Measurements from ENCODE around the gene CDH1.
"Not testable (repeated sequence)": the region's sequence is repeated elsewhere in the genome, so short reads cannot be mapped to it uniquely, and the experiment has no call there.

The CDH1 gene

GRCh38 chr16:68737046-68737729 lies at the start of gene CDH1:
Gene CDH1 (plus strand): TSS chr16:68737292. CDS start chr16:68737416, 124 bp downstream.
- DNase-seq, result peak in 3 of 4 experiments; percentile 2 to 11 (median 3)

- no peak for DNase-seq
These were observed 47.2 kb upstream of the CDH1 start for GRCh38 chr16:68689921-68690320.

- DNase-seq, result no peak
These were observed 41.5 kb upstream of the CDH1 start for GRCh38 chr16:68695575-68695974.

- no peak for DNase-seq
These were observed 40.6 kb upstream of the CDH1 start for GRCh38 chr16:68696514-68696913.

GRCh38 chr16:68698091-68698490 lies 39.0 kb upstream of the CDH1 start:
- no peak for DNase-seq

- DNase-seq, result no peak
These were observed 37.0 kb upstream of the CDH1 start for GRCh38 chr16:68700120-68700519.

- no peak for DNase-seq
These were observed 36.3 kb upstream of the CDH1 start for GRCh38 chr16:68700831-68701230.

- peak in 2 of 4 experiments; percentile 23 to 33 for DNase-seq
These were observed 32.7 kb upstream of the CDH1 start for GRCh38 chr16:68704232-68704867.

- DNase-seq, result no peak
These were observed 29.5 kb upstream of the CDH1 start for GRCh38 chr16:68707340-68708152.

GRCh38 chr16:68710211-68710610 lies 26.9 kb upstream of the CDH1 start:
- DNase-seq, result no peak

GRCh38 chr16:68711421-68712139 lies 25.5 kb upstream of the CDH1 start:
- DNase-seq, result no peak

GRCh38 chr16:68713361-68713760 lies 23.7 kb upstream of the CDH1 start:
- DNase-seq, result no peak

- no peak for DNase-seq
These were observed 21.6 kb upstream of the CDH1 start for GRCh38 chr16:68715471-68715870.

GRCh38 chr16:68716516-68716915 lies 20.6 kb upstream of the CDH1 start:
- DNase-seq, result not testable (repeated sequence)

GRCh38 chr16:68717684-68718083 lies 19.4 kb upstream of the CDH1 start:
- no peak for DNase-seq

- no peak for DNase-seq
These were observed 18.5 kb upstream of the CDH1 start for GRCh38 chr16:68718590-68718989.

- no peak for DNase-seq
These were observed 17.1 kb upstream of the CDH1 start for GRCh38 chr16:68719993-68720489.

GRCh38 chr16:68722119-68723024 lies 14.7 kb upstream of the CDH1 start:
- no peak for DNase-seq

- no peak for DNase-seq
These were observed 12.3 kb upstream of the CDH1 start for GRCh38 chr16:68724797-68725196.

GRCh38 chr16:68728523-68728922 lies 8.6 kb upstream of the CDH1 start:
- DNase-seq, result no peak

- no peak for DNase-seq
These were observed 5.5 kb upstream of the CDH1 start for GRCh38 chr16:68731637-68732036.

Measured in activated naive CD4-positive, alpha-beta T cell (primary cell).